ENCODE measurements around the gene SYNGR4. TPM values are rescaled to one million over a fixed set of nuclear protein-coding genes. Genes with fewer than 3 reads are reported as not detected.

SYNGR4 gene
- total RNA-seq, 1 experiment from 2014 or later, result not detected

DNA sequence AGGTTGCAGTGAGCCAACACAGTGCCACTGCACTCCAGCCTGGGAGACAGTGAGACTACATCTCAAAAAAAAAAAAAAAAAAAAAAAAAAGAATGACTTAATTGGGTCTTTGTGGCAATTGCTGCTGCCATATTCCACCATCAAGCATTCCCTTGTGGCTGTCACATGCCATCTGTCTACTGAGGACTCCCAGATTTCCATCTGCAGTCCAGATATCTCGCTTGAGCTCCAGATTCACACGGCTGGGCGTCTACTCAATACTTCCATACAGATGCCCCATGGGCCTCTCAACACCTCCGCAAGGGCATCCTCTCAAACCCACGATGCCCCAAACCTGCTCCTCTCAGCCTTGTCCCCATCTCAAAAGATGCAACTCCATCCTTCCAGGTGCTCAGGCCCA, 13.3 kb upstream of the SYNGR4 start (continued):
- TF ChIP-seq, protein P1, sequence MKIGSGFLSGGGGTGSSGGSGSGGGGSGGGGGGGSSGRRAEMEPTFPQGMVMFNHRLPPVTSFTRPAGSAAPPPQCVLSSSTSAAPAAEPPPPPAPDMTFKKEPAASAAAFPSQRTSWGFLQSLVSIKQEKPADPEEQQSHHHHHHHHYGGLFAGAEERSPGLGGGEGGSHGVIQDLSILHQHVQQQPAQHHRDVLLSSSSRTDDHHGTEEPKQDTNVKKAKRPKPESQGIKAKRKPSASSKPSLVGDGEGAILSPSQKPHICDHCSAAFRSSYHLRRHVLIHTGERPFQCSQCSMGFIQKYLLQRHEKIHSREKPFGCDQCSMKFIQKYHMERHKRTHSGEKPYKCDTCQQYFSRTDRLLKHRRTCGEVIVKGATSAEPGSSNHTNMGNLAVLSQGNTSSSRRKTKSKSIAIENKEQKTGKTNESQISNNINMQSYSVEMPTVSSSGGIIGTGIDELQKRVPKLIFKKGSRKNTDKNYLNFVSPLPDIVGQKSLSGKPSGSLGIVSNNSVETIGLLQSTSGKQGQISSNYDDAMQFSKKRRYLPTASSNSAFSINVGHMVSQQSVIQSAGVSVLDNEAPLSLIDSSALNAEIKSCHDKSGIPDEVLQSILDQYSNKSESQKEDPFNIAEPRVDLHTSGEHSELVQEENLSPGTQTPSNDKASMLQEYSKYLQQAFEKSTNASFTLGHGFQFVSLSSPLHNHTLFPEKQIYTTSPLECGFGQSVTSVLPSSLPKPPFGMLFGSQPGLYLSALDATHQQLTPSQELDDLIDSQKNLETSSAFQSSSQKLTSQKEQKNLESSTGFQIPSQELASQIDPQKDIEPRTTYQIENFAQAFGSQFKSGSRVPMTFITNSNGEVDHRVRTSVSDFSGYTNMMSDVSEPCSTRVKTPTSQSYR (CRISPR knock-in tag; IDR thresholded peaks at IDR 0.05), result no peak
- TF ChIP-seq, protein P2, sequence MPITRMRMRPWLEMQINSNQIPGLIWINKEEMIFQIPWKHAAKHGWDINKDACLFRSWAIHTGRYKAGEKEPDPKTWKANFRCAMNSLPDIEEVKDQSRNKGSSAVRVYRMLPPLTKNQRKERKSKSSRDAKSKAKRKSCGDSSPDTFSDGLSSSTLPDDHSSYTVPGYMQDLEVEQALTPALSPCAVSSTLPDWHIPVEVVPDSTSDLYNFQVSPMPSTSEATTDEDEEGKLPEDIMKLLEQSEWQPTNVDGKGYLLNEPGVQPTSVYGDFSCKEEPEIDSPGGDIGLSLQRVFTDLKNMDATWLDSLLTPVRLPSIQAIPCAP (CRISPR knock-in tag; IDR thresholded peaks at IDR 0.05), result no peak
- TF ChIP-seq, protein P3, sequence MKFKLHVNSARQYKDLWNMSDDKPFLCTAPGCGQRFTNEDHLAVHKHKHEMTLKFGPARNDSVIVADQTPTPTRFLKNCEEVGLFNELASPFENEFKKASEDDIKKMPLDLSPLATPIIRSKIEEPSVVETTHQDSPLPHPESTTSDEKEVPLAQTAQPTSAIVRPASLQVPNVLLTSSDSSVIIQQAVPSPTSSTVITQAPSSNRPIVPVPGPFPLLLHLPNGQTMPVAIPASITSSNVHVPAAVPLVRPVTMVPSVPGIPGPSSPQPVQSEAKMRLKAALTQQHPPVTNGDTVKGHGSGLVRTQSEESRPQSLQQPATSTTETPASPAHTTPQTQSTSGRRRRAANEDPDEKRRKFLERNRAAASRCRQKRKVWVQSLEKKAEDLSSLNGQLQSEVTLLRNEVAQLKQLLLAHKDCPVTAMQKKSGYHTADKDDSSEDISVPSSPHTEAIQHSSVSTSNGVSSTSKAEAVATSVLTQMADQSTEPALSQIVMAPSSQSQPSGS (CRISPR knock-in tag; IDR thresholded peaks at IDR 0.05; ENCODE audit: borderline replicate concordance, low read depth), result no peak
- TF ChIP-seq RORB (CRISPR knock-in tag; IDR thresholded peaks at IDR 0.05) (no peak), SOX15 (CRISPR knock-in tag; IDR thresholded peaks at IDR 0.05) (no peak), GTF2I (CRISPR knock-in tag; conservative IDR thresholded peaks at IDR 0.05) (no peak), NR3C1 (CRISPR knock-in tag; conservative IDR thresholded peaks at IDR 0.05; ENCODE audit: low read depth) (no peak), HMGA2 (CRISPR knock-in tag; IDR thresholded peaks at IDR 0.05) (no peak)
- TF ChIP-seq, protein P4, sequence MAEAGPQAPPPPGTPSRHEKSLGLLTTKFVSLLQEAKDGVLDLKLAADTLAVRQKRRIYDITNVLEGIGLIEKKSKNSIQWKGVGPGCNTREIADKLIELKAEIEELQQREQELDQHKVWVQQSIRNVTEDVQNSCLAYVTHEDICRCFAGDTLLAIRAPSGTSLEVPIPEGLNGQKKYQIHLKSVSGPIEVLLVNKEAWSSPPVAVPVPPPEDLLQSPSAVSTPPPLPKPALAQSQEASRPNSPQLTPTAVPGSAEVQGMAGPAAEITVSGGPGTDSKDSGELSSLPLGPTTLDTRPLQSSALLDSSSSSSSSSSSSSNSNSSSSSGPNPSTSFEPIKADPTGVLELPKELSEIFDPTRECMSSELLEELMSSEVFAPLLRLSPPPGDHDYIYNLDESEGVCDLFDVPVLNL (CRISPR knock-in tag; IDR thresholded peaks at IDR 0.05; ENCODE audit: borderline replicate concordance, low read depth), result no peak

DNA sequence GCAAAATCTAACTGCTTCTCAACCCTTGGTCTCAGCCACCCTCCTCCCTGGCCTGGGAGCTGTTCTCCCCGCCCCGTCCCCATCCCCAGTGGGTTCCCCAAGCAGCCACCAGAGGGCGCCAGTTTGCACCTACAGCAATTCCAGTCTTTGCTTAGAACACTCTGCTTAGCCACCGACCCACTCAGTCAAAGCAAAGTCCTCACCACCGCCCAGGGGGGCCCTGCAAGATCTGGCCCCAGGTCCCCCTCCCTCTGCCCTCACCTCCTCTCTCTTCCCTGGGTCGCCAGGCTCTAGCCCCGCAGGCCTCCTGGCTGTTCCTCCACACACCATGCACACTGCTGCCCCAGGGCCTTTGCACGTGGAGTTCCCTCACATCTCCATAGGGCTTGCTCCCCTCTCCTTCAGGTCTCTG, 12.8 kb upstream of the SYNGR4 start:
- H3K36me3 Mint-ChIP-seq, result no peaks in the 10 kb centered on the region
- peak; percentile 90 for DNase-seq (ENCODE audit: low spot score)
- ATAC-seq, result peak; percentile 90
- H3K27me3 Mint-ChIP-seq (ENCODE audit: low read depth), result no peaks in the 10 kb centered on the region; the same call in 1 of the 2 replicates
- no peaks in the 10 kb centered on the region for H3K9me3 Mint-ChIP-seq
- CTCF ChIA-PET, result interaction anchor here (0.5 to 3.5 kb wide), 35 partner anchors 8 to 257 kb away, joined by 3 to 52 read pairs (median 4); partner anchors contain the start of genes EMP3, GRIN2D, GRWD1 and KDELR1
- H3K27ac Mint-ChIP-seq, result no peak overlapping the region
- H3K4me3 Mint-ChIP-seq, result no peak overlapping the region
- peaks cover 7% of the 10 kb centered on the region; the same call in 1 of the 2 replicates for H3K4me1 Mint-ChIP-seq
- TF ChIP-seq, protein P5, sequence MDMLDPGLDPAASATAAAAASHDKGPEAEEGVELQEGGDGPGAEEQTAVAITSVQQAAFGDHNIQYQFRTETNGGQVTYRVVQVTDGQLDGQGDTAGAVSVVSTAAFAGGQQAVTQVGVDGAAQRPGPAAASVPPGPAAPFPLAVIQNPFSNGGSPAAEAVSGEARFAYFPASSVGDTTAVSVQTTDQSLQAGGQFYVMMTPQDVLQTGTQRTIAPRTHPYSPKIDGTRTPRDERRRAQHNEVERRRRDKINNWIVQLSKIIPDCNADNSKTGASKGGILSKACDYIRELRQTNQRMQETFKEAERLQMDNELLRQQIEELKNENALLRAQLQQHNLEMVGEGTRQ (CRISPR knock-in tag; IDR thresholded peaks at IDR 0.05), result no peak
- TF ChIP-seq MXD4 (CRISPR knock-in tag; IDR thresholded peaks at IDR 0.05; ENCODE audit: borderline replicate concordance) (no peak), HMGA2 (CRISPR knock-in tag; IDR thresholded peaks at IDR 0.05) (no peak), ZNF138 (CRISPR knock-in tag; conservative IDR thresholded peaks at IDR 0.05) (no peak), IRF2 (CRISPR knock-in tag; IDR thresholded peaks at IDR 0.05; ENCODE audit: borderline replicate concordance, low read depth) (no peak), GTF2I (CRISPR knock-in tag; conservative IDR thresholded peaks at IDR 0.05) (peak; percentile 100)
- TF ChIP-seq, protein P6, sequence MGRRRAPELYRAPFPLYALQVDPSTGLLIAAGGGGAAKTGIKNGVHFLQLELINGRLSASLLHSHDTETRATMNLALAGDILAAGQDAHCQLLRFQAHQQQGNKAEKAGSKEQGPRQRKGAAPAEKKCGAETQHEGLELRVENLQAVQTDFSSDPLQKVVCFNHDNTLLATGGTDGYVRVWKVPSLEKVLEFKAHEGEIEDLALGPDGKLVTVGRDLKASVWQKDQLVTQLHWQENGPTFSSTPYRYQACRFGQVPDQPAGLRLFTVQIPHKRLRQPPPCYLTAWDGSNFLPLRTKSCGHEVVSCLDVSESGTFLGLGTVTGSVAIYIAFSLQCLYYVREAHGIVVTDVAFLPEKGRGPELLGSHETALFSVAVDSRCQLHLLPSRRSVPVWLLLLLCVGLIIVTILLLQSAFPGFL (CRISPR knock-in tag; IDR thresholded peaks at IDR 0.05; ENCODE audit: borderline replicate concordance), result no peak
- TF ChIP-seq, protein P7, sequence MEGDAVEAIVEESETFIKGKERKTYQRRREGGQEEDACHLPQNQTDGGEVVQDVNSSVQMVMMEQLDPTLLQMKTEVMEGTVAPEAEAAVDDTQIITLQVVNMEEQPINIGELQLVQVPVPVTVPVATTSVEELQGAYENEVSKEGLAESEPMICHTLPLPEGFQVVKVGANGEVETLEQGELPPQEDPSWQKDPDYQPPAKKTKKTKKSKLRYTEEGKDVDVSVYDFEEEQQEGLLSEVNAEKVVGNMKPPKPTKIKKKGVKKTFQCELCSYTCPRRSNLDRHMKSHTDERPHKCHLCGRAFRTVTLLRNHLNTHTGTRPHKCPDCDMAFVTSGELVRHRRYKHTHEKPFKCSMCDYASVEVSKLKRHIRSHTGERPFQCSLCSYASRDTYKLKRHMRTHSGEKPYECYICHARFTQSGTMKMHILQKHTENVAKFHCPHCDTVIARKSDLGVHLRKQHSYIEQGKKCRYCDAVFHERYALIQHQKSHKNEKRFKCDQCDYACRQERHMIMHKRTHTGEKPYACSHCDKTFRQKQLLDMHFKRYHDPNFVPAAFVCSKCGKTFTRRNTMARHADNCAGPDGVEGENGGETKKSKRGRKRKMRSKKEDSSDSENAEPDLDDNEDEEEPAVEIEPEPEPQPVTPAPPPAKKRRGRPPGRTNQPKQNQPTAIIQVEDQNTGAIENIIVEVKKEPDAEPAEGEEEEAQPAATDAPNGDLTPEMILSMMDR (IDR thresholded peaks at IDR 0.05), result peak; percentile 90
- TF ChIP-seq, protein P8, sequence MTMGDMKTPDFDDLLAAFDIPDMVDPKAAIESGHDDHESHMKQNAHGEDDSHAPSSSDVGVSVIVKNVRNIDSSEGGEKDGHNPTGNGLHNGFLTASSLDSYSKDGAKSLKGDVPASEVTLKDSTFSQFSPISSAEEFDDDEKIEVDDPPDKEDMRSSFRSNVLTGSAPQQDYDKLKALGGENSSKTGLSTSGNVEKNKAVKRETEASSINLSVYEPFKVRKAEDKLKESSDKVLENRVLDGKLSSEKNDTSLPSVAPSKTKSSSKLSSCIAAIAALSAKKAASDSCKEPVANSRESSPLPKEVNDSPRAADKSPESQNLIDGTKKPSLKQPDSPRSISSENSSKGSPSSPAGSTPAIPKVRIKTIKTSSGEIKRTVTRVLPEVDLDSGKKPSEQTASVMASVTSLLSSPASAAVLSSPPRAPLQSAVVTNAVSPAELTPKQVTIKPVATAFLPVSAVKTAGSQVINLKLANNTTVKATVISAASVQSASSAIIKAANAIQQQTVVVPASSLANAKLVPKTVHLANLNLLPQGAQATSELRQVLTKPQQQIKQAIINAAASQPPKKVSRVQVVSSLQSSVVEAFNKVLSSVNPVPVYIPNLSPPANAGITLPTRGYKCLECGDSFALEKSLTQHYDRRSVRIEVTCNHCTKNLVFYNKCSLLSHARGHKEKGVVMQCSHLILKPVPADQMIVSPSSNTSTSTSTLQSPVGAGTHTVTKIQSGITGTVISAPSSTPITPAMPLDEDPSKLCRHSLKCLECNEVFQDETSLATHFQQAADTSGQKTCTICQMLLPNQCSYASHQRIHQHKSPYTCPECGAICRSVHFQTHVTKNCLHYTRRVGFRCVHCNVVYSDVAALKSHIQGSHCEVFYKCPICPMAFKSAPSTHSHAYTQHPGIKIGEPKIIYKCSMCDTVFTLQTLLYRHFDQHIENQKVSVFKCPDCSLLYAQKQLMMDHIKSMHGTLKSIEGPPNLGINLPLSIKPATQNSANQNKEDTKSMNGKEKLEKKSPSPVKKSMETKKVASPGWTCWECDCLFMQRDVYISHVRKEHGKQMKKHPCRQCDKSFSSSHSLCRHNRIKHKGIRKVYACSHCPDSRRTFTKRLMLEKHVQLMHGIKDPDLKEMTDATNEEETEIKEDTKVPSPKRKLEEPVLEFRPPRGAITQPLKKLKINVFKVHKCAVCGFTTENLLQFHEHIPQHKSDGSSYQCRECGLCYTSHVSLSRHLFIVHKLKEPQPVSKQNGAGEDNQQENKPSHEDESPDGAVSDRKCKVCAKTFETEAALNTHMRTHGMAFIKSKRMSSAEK (CRISPR knock-in tag; IDR thresholded peaks at IDR 0.05; ENCODE audit: borderline replicate concordance), result no peak
- TF ChIP-seq, protein P9, sequence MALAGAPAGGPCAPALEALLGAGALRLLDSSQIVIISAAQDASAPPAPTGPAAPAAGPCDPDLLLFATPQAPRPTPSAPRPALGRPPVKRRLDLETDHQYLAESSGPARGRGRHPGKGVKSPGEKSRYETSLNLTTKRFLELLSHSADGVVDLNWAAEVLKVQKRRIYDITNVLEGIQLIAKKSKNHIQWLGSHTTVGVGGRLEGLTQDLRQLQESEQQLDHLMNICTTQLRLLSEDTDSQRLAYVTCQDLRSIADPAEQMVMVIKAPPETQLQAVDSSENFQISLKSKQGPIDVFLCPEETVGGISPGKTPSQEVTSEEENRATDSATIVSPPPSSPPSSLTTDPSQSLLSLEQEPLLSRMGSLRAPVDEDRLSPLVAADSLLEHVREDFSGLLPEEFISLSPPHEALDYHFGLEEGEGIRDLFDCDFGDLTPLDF (CRISPR knock-in tag; IDR thresholded peaks at IDR 0.05), result no peak
- POLR2A ChIA-PET, result interaction anchor here (0.7 to 1.0 kb wide), 2 partner anchors 12 to 247 kb away, joined by 3 to 11 read pairs; partner anchors contain the start of gene TMEM143

Data from WTC11 (cell line).